Measurements from ENCODE around the gene MAPK8IP3. TPM values are rescaled to one million over a fixed set of nuclear protein-coding genes. Genes with fewer than 3 reads are reported as not detected.

The MAPK8IP3 gene
- total RNA-seq, 1 donor from 2014 or later: 147 TPM

DNA sequence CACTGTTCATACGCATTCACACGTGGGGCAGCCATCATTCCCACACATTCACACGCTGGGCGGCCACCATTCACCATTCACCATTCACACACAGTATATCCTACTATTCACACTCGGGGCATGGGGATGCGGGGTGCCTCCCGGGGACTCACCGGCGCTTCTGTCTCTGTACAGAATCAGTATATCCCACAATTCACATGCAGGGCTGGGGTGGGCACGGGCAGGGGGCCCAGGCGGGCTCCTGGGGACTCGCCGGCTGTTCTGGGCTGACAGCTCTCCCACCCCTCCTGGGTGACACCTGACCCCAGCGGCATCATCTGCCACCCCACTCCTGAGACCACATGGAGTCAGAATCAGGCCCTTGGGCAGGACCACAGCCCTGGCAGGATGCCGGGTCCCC, 55.8 kb downstream of the MAPK8IP3 start:
- H3K4me1 Mint-ChIP-seq (ENCODE audit: unreplicated experiment): no peaks in the 10 kb centered on the region
- TF ChIP-seq, protein P1, sequence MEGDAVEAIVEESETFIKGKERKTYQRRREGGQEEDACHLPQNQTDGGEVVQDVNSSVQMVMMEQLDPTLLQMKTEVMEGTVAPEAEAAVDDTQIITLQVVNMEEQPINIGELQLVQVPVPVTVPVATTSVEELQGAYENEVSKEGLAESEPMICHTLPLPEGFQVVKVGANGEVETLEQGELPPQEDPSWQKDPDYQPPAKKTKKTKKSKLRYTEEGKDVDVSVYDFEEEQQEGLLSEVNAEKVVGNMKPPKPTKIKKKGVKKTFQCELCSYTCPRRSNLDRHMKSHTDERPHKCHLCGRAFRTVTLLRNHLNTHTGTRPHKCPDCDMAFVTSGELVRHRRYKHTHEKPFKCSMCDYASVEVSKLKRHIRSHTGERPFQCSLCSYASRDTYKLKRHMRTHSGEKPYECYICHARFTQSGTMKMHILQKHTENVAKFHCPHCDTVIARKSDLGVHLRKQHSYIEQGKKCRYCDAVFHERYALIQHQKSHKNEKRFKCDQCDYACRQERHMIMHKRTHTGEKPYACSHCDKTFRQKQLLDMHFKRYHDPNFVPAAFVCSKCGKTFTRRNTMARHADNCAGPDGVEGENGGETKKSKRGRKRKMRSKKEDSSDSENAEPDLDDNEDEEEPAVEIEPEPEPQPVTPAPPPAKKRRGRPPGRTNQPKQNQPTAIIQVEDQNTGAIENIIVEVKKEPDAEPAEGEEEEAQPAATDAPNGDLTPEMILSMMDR (IDR thresholded peaks at IDR 0.05; ENCODE audit: unreplicated experiment): no peak
- peaks cover 22% of the 10 kb centered on the region for H3K36me3 Mint-ChIP-seq (ENCODE audit: low read depth, unreplicated experiment)
- H3K9me3 Mint-ChIP-seq (ENCODE audit: unreplicated experiment): no peaks in the 10 kb centered on the region
- H3K4me3 Mint-ChIP-seq (ENCODE audit: unreplicated experiment): no peak overlapping the region
- DNase-seq (ENCODE audit: low spot score): no peak
- peaks cover 13% of the 10 kb centered on the region for H3K27me3 Mint-ChIP-seq (ENCODE audit: unreplicated experiment)
- no peak overlapping the region for H3K27ac Mint-ChIP-seq (ENCODE audit: unreplicated experiment)

DNA sequence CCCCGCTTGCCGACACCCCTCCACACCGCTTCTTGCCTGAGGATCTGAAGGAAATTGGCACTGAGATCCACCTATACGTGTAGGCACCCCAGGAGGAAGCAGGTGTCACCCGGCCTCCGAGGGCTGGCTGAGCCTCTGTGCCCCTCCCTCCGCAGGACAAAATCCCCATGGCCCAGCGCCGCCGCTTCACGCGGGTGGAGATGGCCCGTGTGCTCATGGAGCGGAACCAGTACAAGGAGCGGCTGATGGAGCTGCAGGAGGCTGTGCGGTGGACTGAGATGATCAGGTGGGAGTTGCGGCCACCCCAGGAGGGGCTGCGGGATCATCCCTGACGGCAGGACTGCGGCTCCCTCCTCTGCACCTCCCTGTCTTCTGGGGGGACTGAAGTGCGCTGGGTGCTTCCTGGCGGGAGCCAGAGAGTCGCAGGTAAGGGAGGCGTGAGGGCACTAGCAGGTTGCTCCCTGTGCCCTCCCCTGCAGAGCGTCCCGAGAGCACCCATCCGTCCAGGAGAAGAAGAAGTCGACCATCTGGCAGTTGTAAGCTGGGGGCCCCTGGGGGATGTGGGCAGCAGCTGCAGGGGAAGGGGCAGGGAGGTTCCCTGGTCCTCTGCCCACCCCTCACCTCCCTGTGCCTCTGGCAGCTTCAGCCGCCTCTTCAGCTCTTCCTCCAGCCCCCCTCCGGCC, 56.3 kb downstream of the MAPK8IP3 start:
- no peaks in the 10 kb centered on the region for H3K9me3 Mint-ChIP-seq (ENCODE audit: unreplicated experiment)
- TF ChIP-seq, protein P1 (IDR thresholded peaks at IDR 0.05; ENCODE audit: unreplicated experiment): no peak

DNA sequence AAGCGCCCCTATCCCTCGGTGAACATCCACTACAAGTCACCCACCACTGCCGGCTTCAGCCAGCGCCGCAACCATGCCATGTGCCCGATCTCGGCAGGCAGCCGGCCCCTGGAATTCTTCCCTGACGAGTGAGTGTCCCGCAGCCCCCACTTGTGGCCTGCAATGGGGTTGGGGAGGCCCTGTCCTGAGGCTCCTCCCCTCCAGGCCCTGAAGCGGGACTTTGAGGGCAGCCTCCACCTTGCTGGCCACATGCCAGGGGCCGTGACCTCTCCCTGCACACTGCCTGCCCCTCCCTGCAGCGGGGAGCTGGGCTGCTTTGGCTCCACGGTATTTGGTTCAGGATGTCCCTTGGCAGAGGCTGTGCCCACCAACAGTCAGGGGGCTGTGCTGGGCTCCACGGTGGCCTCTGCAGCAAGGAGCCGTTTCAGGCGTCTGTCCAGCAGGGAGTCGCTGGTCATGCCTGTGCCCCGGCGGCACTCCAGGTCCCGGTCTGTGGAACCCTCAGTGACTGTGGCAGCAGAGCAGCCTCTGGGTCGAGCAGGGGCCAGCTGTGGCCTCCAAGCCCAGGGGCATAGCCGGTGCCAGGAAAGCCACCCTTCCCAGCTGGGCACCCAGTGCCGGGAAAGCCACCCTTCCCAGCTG, 57.0 kb downstream of the MAPK8IP3 start:
- DNase-seq (ENCODE audit: low spot score): no peak
- Mint-ChIP-seq H3K9me3 (ENCODE audit: unreplicated experiment) (no peaks in the 10 kb centered on the region), H3K4me3 (ENCODE audit: unreplicated experiment) (no peak overlapping the region)

More for the DNA sequence above, 56.3 kb downstream of the MAPK8IP3 start:
- H3K36me3 Mint-ChIP-seq (ENCODE audit: low read depth, unreplicated experiment): peaks cover 22% of the 10 kb centered on the region
- no peaks in the 10 kb centered on the region for H3K4me1 Mint-ChIP-seq (ENCODE audit: unreplicated experiment)
- H3K4me3 Mint-ChIP-seq (ENCODE audit: unreplicated experiment): no peak overlapping the region
- no peak overlapping the region for H3K27ac Mint-ChIP-seq (ENCODE audit: unreplicated experiment)
- H3K27me3 Mint-ChIP-seq (ENCODE audit: unreplicated experiment): peaks cover 12% of the 10 kb centered on the region
- DNase-seq (ENCODE audit: low spot score): no peak

DNA sequence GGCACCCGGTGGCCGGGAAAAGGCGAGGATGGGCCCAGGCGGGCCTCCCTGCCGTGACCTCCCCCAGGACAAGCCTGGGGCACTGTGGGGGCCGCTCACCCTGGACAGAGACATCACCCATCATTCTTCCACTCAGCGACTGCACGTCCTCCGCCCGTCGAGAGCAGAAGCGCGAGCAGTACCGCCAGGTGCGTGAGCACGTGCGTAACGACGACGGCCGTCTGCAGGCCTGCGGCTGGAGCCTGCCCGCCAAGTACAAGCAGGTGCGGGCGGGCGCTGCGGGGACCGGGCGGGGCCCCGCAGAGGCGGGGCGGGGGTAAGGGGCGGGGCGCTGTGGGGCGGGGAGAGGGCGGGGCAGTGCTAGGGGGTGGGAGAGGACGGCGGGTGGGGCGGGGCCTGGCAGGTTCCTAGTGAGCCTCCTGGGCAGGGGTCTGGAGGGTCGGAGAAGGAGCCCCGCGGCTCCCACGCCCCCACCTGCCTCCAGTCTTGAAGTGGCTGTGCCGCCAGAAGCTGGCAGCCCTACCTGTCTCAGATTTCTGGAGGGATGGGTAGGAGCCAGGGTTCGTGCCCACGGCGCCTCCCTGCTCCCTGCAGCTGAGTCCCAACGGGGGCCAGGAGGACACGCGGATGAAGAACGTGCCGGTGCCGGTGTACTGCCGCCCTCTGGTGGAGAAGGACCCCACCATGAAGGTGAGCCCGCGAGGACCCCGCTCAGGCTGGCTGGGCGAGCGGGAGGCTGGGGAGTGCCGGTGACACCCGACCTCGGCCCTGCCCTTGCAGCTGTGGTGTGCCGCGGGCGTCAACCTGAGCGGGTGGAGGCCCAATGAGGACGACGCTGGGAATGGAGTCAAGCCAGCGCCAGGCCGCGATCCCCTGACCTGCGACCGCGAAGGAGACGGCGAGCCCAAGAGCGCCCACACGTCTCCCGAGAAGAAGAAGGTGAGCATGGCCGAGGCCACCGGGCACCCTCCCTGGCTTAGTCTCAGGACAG, 57.8 kb downstream of the MAPK8IP3 start:
- H3K27me3 Mint-ChIP-seq (ENCODE audit: unreplicated experiment): peaks cover 12% of the 10 kb centered on the region
- H3K4me1 Mint-ChIP-seq (ENCODE audit: unreplicated experiment): no peaks in the 10 kb centered on the region
- TF ChIP-seq, protein P1 (IDR thresholded peaks at IDR 0.05; ENCODE audit: unreplicated experiment): peak; percentile 56
- H3K4me3 Mint-ChIP-seq (ENCODE audit: unreplicated experiment): no peak overlapping the region
- peaks cover 25% of the 10 kb centered on the region for H3K36me3 Mint-ChIP-seq (ENCODE audit: low read depth, unreplicated experiment)
- DNase-seq (ENCODE audit: low spot score): peak; percentile 76
- H3K9me3 Mint-ChIP-seq (ENCODE audit: unreplicated experiment): no peaks in the 10 kb centered on the region
- H3K27ac Mint-ChIP-seq (ENCODE audit: unreplicated experiment): no peak overlapping the region

More for the DNA sequence above, 57.0 kb downstream of the MAPK8IP3 start:
- Mint-ChIP-seq H3K27me3 (ENCODE audit: unreplicated experiment) (peaks cover 12% of the 10 kb centered on the region), H3K27ac (ENCODE audit: unreplicated experiment) (no peak overlapping the region), H3K4me1 (ENCODE audit: unreplicated experiment) (no peaks in the 10 kb centered on the region), H3K36me3 (ENCODE audit: low read depth, unreplicated experiment) (peaks cover 25% of the 10 kb centered on the region)
- TF ChIP-seq, protein P1 (IDR thresholded peaks at IDR 0.05; ENCODE audit: unreplicated experiment): no peak

All from endothelial cell (in vitro differentiated cells).